Measurements from ENCODE around the gene SPRY1.

Gene SPRY1, protein sequence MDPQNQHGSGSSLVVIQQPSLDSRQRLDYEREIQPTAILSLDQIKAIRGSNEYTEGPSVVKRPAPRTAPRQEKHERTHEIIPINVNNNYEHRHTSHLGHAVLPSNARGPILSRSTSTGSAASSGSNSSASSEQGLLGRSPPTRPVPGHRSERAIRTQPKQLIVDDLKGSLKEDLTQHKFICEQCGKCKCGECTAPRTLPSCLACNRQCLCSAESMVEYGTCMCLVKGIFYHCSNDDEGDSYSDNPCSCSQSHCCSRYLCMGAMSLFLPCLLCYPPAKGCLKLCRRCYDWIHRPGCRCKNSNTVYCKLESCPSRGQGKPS

DNA sequence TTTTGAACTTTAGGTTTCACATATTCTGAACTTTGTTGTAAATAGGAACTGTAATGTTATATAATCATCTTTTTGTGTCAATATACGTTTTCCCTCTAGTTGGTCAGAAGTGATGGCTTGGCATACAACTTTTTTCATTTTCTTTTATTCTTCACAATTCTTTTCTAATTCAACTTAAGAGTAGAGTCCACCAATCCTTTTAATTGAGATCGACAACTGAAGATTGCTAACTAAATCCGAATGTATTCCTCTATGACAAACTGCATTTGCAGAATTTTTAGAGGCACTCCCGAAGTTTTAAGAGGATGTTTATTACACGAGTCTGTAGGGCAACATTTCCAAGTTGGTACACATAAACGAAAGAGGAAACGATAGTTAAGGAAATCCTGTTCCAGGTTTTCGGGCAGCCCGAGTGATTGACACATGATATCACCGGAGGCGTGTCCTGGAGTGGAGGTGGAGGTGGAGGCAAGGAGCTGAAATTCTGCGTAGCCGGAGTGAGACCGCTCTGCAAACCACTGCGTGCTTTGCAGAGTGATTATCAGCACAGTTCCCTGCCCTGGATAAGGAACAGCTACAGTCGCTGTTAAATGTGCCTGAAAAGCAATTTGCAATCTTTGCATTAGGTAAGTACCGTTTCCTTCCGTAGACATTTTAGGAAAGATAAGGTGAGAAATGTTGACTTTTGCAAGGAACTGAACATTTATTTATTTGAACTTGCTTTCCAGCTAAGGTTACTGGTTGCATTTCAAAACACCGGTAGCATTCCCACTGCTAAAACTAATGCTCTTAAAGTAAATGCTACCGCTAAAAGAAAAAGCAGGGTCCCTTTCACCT is at the start of gene SPRY1:
TSS of gene SPRY1 (plus strand) at position 489 of the 837 bp plus-strand sequence. CDS start 4,797 bp downstream, outside the sequence.
- peak; percentile 53 for DNase-seq (ENCODE audit: low read depth)

DNA sequence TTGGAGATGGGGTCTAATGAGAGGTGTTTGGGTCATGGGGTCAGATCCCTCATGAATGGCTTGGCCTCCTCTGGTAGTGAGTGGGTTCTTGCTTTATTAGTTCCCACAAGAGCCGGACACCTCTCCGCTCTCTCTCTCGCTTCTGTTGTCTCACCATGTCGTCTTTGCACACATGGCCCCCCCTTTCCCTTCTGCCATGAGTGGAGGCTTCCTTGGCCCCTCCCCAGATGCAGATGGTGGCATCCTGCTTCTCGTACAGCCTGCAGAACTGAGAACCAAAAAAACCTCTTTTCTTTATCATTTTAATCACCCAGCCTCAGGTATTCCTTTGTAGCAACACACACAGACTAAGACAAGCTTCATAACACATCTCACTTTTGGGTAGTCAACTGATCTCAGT is 49.6 kb upstream of the SPRY1 start:
- DNase-seq (ENCODE audit: low read depth) = no peak

DNA sequence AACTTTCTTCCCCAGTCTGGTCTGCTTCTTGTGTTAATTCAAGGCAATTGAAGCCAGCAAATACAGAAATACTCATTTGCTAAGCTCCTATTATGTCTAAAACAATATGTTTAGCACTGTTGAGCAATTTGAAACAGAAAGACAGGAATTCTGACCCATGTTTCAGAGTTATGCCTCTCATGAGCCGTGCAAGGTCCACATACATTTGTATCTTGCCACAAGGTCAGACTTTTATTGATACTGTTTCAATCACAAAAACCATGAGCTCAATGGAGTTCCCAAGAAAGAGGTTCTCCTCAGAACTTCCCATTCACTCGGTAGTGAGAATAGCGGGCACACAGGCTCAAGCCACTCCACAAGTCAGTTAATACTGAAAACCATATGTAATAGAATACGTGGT is 47.6 kb upstream of the SPRY1 start:
- no peak for DNase-seq (ENCODE audit: low read depth)

DNA sequence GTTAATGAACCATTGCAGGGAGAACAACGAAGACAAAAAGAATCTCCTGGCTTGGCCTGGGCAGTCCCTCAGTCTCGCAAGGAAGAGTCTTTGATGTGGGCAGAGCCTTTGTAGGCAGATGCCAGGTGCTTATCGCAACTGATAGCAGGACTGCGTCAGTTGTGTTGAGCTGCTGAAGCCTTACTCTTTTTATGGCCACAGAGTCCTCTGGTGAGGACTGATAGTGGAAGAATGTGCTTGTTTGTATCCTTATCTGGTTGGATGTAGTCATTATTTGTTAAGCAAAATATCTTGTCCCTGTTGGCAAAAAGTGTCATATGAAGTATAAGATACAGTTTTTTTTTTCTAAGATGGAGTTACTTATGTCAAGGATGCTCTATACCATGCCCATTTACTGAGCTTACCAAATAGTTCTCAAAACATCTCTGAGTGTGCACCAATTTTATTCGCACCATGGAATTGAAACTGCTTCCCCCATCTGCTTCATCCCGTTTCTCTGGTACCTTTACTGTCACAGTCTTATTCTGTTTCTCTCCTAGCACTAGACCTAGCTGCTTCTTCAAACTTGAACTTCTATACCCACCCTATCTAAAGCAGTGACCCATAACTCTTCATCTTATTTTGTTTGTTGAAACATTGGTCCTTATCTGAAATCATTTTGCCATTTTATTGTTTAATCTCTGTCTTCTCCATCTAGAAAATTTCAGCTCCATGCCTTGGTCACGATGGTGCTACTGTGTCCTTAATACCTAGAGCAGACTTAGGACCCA is 47.0 kb upstream of the SPRY1 start:
- DNase-seq (ENCODE audit: low read depth) = no peak

DNA sequence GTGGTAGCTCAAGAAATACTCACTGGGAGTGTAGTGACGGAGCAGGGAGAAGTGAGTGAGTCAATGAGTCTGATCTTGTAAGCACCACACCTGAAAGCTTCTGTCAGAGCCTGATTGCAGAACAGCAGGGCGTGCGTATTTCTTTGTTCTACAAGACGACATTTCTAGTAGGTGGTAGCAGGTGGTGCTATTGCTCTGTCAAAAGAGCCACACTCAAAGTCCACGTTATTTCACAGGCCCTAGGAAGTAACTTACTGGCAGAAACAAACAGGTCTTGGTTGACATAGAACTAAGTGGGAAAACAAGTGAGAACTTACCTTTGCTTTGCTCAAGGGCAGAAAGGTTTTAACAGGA is 46.4 kb upstream of the SPRY1 start:
- DNase-seq (ENCODE audit: low read depth) = no peak

DNA sequence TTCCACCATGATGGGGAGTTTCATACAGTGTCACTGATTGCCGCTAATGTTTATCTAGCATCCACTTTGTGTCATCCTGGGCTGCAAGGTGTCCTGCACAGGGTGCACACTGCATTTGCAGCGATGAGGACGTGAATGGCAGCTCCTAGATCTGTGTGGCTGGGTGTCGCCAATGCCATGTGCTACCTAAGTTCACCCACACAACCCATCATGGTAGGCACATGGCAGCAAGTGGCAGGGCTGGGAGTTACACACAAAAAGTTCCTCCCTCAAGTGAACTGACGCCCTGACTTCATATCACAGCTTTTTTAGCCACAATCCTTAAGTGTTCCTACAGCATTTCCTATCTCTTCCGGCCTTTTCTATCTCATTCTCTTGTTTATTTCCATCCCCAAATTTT is 45.9 kb upstream of the SPRY1 start:
- DNase-seq (ENCODE audit: low read depth) = no peak

DNA sequence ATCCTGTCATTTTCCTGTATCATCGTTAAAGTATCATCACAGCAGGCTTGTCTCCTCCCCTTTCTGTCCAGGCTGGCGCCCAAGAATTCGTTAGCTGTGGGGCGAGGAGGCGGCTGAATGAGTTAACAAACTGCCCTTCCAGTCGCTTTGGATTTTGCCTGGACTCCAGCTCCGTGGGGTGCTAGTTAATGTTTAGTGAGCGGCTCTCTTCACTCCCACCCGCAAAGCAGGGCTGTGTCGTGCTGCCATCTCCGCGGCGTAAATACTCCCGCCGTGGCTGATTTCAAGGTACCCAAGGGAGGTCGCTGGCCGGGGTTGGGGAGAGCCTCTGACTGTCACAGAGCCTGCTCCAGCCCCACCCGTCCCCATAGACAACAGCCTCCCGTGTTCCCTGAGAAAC is 44.9 kb upstream of the SPRY1 start:
- DNase-seq (ENCODE audit: low read depth) = no peak

DNA sequence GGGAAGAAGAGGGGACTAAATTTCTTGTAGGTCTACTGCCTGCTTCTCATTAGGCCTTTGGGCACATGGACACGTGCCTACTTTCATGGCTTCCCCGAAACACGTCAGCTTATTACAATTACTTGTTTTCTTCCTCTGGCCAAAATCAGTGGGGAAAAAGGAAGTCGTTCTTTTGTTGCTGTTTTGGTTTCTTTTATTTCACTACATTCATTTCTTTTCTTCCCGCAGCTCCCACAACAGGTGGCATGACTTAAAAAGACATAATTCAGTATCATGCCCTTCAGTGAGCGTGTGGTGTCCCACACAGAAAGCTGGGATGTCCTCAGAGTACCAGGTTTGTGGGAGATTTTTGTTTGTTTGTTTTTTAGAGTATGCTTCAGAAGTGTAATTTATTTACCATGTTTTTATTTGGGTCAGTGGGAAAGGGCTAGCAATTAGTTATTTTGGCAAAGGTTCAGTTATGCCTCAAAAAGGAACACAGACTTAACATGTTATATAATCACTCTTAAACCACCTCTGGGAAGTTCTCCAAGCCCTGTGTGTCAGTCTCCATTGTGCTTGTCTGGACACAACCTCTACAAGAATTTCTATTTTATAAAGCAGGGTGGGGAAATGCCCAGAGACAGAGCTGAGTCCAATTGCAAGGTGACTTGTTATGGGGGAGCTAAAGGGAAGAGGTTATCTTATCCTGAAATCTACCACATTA is 44.2 kb upstream of the SPRY1 start:
- no peak for DNase-seq (ENCODE audit: low read depth)

DNA sequence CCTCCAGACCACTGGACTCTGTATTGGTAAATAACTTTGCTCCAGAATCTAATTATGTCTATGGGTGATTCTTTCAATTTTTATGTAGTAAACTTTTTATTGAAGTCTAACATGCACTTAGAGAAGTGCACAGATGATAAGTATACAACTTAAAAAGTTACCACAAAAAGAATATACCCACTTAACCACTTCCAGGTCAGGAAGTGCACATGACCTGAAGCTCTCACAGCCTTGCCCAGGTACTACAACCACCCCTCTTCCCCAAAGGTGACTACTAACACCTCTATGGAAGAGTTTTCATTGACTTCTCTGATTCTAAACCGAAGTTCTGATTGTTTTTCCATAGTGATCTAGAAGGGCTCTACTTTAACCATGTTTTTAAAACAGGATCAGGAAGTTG is 43.6 kb upstream of the SPRY1 start:
- no peak for DNase-seq (ENCODE audit: low read depth)

DNA sequence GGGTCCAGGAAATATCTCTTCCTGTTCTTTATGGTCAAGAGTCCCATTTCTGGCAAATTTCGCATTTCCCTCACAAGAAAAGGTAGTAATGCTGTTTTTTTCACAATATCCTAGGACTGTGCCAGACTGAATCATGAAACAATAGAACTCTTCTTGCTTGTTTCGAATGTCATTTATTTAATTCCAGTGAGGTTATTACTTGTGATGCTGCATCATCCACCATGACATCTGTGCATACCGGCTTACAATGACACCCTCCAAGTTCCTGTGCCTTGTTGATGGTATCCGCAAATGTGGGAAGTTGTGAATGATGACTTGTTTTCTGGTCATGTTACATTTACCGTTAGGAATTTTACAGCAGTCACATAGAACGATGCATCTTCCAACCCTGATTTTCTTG is 42.9 kb upstream of the SPRY1 start:
- DNase-seq (ENCODE audit: low read depth) = no peak

DNA sequence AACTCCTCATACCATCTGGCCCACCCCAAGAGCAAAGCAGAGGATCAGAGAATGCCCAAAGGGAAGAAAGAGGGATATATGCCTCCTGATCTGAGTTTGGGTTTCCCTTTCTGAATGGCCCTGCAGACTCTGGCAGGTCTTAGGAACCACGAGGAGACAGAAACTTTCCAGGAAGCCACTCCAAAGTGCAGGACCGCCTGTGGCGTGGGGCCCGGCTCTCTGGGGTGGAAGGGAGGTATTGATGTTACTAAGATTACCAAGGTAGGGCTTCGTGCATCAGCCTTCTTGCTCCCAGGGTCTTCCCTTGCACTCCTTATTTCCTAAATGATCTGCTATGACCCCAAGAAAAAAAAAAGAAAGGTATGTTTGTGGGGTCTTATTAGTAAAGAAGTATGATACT is 41.9 kb upstream of the SPRY1 start:
- DNase-seq (ENCODE audit: low read depth) = no peak

DNA sequence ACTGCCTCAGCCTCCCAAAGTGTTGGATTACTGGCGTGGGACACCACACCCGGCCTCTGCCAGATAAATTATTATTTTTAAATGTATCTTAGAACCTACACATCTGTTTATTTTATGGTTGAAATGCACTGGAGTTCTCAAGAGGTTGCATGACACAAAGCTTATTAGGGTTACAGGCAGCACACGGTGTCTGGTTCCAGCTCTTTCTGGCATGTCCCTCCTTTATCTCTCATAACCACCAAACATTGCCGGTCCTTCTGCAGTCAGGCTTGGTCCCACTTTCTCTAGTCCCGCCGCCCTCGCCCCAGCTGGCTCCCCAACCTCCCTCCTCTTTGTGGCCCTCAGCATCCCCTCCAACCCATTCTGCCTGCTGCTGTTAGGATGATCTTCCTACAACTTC is 39.7 kb upstream of the SPRY1 start:
- DNase-seq (ENCODE audit: low read depth) = no peak

DNA sequence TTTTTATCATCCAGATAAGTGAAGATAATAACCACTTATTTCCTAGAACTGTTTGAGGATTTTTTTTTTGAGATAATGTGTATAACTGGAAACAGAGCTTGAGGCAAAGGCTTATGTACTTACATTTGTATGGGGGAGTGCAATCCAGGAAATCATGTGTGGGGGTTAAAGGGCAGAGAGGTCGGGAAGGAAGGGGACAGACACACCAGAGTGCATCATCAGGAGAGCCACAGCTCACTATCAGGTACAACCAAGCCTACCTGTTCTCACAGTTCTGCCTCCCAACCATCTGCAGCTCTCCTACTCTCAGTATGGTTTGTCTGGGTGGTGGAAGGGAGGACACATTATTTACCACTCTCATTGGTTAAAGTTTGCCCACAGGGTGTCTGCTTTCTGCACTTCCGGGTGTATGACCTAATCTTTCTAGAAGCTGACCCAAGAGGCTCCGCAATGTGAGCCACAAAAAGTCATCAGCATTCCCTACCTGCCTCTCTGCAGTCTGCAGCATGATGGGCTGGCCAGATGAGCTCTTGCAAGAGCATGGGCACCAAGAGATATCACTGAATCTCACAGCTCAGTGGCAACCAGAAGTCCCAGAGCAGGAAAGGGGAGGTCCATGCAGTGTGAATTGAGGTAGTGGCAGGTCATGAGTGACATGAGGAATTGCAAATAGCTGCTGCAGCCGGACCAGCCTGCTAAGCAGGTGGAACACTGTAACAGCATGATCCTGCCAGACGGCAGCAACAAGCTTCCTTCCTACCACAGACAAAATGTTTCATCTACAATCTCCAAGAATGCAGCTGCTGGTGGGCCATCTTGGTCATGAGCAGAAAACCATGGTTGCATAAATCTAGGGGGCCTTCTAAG is 36.9 kb upstream of the SPRY1 start:
- DNase-seq (ENCODE audit: low read depth) = no peak

DNA sequence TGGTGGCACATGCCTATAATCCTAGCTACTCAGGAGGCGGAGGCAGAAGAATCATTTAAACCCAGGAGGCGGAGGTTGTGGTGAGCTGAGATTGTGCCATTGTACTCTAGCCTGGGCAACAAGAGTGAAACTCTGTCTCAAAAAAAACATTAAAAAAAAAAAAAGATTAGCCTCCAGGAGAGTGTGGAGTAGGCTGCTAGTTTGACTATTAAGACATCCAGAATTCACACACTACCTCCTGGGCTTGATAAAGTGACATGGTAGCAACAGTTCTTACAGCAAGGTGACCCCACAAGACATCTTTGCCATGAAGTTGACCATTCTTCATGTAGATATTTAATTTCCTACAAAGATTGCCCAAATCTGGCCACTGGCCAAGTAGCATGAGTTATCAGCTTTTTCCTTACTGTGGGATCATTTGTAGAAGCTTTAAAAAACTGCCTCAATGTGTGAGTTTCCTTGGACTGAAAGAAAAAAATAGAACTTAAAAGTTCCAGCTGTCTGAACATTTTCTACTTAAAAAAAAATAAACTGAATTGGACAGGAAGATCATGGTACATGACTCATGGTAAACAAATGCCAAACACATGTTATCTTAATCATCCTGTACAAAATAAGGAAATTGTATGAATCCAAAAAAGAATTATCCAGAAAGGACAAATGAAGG is 35.3 kb upstream of the SPRY1 start:
- no peak for DNase-seq (ENCODE audit: low read depth)

DNA sequence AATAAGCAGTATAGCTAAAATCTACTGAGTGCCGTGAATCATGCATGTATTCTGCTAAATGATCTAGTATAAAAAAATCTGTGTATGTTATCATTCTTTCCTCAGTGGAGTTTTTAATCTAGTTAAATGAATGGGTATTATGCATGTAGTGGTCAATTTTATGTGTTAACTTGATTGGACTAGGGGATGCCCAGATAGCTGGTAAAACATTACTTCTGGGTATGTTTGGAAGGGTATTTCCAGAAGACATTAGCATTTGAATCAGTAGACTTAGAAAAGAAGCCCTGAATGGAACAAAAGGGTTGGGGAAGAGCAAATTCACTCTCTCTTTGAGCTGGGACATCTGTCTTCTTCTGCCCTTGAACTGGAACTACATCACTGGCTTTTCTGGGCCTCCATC is 34.5 kb upstream of the SPRY1 start:
- DNase-seq (ENCODE audit: low read depth) = no peak

DNA sequence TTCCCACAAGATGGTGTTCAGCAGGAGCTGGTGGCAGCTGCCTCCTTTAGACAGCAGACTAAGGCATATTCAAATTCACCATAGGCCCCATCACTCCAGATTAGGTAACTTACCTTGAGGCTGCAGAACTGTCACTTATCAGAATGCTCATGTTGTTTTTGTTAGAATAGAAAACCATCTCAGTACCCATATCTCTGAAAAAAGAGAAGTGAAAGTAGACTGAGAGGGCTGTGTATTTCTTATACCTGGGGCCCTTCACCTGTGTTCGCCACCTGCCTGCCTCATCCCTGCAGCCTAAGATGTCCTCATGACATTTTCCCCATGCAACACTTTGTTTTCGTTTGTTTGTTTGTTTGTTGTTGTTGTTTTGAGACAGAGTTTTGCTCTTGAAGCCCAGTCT is 32.9 kb upstream of the SPRY1 start:
- DNase-seq (ENCODE audit: low read depth) = no peak

DNA sequence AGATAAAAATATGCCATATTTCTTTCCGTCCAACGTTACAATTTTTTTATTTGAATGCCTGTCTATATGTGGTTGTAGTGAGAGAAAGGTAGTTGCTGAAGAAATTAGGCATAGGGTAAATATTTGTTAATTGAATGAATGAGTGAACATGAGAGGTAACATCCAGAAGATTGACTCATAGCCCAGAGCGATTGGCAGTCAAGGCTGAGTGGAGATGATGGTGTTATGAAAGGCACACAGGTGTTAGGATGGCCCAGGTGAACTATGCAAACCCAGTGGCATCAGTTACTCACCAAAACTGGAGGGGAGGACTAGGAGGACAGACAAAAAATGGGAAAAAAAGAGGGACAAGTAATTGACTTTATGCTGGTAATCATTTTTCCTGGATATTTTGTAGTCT is 31.7 kb upstream of the SPRY1 start:
- no peak for DNase-seq (ENCODE audit: low read depth)

DNA sequence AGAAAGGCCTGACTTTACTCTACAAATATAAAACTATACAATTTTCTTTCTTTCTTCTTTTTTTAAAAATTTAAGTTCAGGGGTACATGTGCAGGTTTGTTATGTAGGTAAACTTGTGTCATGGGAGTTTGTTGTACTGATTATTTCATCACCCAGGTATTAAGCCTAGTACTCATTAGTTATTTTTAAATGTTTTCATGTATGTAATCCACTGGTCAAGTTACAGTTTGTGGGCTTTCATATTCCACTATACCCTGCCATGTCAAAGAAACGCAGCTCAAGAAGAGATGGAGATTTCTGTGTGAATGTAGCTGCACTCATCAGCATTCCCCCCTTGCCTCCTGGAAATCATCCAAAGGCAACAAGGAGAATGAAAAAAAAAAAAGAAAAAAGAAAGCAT is 31.2 kb upstream of the SPRY1 start:
- no peak for DNase-seq (ENCODE audit: low read depth)

DNA sequence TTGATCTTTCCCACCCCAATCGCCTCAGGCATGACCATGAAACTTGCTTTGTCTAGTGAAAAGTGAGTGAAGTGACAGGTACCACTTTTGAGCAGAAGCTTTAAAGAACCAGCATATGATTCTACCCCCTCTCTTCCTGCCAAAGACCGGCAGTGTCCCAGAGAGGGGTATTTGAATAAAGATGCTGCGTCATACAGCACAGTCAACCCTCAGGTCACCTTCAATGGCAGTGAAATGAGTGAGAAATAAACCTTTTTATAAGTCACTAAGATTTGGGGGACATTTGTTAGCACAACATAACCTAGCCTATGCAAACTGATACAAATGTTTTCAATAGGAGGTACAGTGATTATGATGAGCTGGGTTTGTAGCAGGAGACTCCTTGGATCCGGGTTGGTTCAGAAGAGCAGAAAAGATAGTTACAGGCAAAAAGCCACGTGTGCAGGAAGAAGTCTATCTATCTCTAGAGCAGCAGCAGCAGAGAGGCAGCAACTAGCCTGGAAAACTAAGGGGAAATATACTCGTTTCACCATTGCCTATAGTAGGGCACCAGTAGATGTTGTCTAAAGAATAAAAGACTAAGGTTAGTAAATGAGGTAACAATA is 30.3 kb upstream of the SPRY1 start:
- no peak for DNase-seq (ENCODE audit: low read depth)

DNA sequence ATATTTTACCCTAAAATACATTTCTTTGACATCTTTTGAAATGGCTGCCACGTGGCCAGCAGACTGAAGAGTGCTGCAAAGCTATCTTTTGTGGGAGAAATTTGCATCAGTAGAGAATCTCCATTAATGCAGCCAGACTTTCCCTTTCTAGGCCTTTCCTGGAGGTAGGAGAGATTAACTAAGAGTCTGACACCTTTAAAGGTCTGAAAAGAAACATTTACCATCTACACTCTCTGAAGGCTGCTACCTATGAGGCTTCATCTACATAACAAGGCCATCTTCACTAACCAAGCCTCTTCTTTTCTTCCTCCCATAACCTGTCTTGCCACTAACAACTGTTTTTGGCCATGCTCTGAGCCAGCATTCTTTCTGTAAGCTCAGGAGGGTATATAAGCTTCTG is 17.8 kb upstream of the SPRY1 start:
- DNase-seq (ENCODE audit: low read depth) = no peak
